A673 (cell line): ENCODE data around the gene OR4F15. TPM values are rescaled to one million over a fixed set of nuclear protein-coding genes. Genes with fewer than 3 reads are reported as not detected.
"Not testable (repeated sequence)": the region's sequence is repeated elsewhere in the genome, so short reads cannot be mapped to it uniquely, and the experiment has no call there.

Source experiments
- Bru-seq: library from RNA; stranded (reverse); fragments of 400-500 nt; gene quantifications from one replicate; lab custom pipeline; 2021; lab: Mats Ljungman, UMichigan
- BruChase-seq, 2 experiments: library from RNA; stranded (reverse); fragments of 400-500 nt; gene quantifications; one replicate each; lab custom pipeline; 2021; lab: Mats Ljungman, UMichigan
- BruUV-seq: library from RNA; stranded (reverse); fragments of 400-500 nt; replicated peaks from 2 replicates; lab custom pipeline; 2021; lab: Mats Ljungman, UMichigan
- CTCF ChIA-PET: fragments of 300-600 bp; sonication (Branson Sonifier 250); formaldehyde crosslinking; loops from one replicate; lab custom pipeline; 2022; ENCODE audit warnings: antibody characterized with exemption; lab: Charles Lee
- POLR2A ChIA-PET: fragments of 300-600 bp; sonication (Branson Sonifier 250); formaldehyde crosslinking; loops from one replicate; lab custom pipeline; 2022; ENCODE audit warnings: antibody characterized with exemption; ENCODE audit not compliant: low non-redundant PET; lab: Charles Lee
- DNase-seq: peaks from one replicate; pipeline ENCODE4 v3.0.0-alpha.2; 2015; ENCODE audit warnings: low spot score
- H3K27ac ChIP-seq: fragments of 200-600 bp; sonication (generic); 2 replicates; pipeline ENCODE4 v1.5.1; 2016; ENCODE audit warnings: mixed run types, low read depth, mild to moderate bottlenecking, mixed read lengths, antibody characterized with exemption, low read length; ENCODE audit not compliant: poor library complexity, severe bottlenecking
- H3K27me3 ChIP-seq: fragments of 200-600 bp; sonication (generic); replicated peaks from 2 replicates; pipeline ENCODE4 v1.6.1; 2017; ENCODE audit warnings: mixed run types, low read depth, mild to moderate bottlenecking, mixed read lengths, antibody characterized with exemption, low read length; ENCODE audit not compliant: insufficient read depth, poor library complexity
- H3K36me3 ChIP-seq: fragments of 200-600 bp; sonication (generic); 2 replicates; pipeline ENCODE4 v1.6.1; 2016; ENCODE audit warnings: mixed run types, mild to moderate bottlenecking, mixed read lengths, antibody characterized with exemption, low read length; ENCODE audit not compliant: insufficient read depth, poor library complexity, severe bottlenecking
- H3K4me1 ChIP-seq: fragments of 200-600 bp; sonication (generic); 2 replicates; pipeline ENCODE4 v1.6.1; 2017; ENCODE audit warnings: mixed run types, mild to moderate bottlenecking, mixed read lengths, antibody characterized with exemption, low read length; ENCODE audit not compliant: insufficient read depth, poor library complexity, severe bottlenecking
- H3K4me3 ChIP-seq: fragments of 200-600 bp; sonication (generic); 2 replicates; pipeline ENCODE4 v1.5.1; 2016; ENCODE audit warnings: low read depth, mixed run types, mild to moderate bottlenecking, mixed read lengths, low read length; ENCODE audit not compliant: poor library complexity, severe bottlenecking
- H3K9me3 ChIP-seq: fragments of 200-600 bp; sonication (generic); 2 replicates; pipeline ENCODE4 v1.6.1; 2016; ENCODE audit warnings: mixed run types, low read depth, mild to moderate bottlenecking, mixed read lengths, antibody characterized with exemption, low read length; ENCODE audit not compliant: poor library complexity, severe bottlenecking
- EZH2 ChIP-seq: fragments of 200-600 bp; sonication (generic); IDR thresholded peaks from 2 replicates; pipeline ENCODE4 v1.6.1; 2017; ENCODE audit warnings: borderline replicate concordance, low read depth, mild to moderate bottlenecking, mixed read lengths, antibody characterized with exemption, low read length; ENCODE audit not compliant: poor library complexity, severe bottlenecking
- intact Hi-C: fragments of 100-400 bp; cut with micrococcal nuclease; formaldehyde crosslinking; loops from one replicate; pipeline ENCODE4 v1.10.0; 2022; ENCODE audit not compliant: unreplicated experiment
- long read RNA-seq: library from polyadenylated mRNA; stranded (forward); transcript quantifications from one replicate; pipeline ENCODE4 v2.0.0, GENCODE V29; 2022
- total RNA-seq: library from RNA; stranded (reverse); gene quantifications from 2 replicates; pipeline ENCODE4 v1.2.3, GENCODE V29; 2021
- TF ChIP-seq, protein P1 (sequence below): fragments of 300-800, 200-600 bp; sonication (generic); conservative IDR thresholded peaks from 2 replicates; pipeline ENCODE4 v1.5.1; 2017; ENCODE audit warnings: low read depth, mild to moderate bottlenecking, antibody characterized with exemption, low read length, moderate library complexity, mixed read lengths

Gene OR4F15
- total RNA-seq (not detected in 2 replicates), Bru-seq, nascent RNA (percentile 26 among the genes with signal in this experiment), BruChase-seq, experiment 1, labeled RNA remaining after a 2-hour chase (percentile 33 among the genes with signal in this experiment), BruChase-seq, experiment 2, labeled RNA remaining after a 6-hour chase (percentile 25 among the genes with signal in this experiment)
- long read RNA-seq = 0 reads

DNA sequence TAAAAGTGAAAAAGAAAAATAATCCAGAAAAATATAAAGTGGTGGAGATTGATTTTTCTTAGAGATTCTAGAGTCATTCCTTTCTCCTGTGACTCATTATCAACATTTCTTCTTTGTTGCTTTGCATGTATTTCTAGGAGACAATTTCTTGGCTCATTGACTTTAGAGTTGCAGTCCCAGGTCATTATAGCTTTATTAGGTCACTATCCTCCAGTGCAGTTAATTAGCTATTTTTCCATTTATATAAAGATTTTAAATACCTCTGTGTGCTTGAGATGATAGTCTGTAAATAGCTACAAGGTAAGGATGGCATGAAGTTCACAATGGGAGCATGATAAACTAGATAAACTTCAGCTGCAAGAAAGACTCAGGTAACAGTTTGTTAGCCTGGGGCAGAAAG lies at the start of gene OR4F15:
OR4F15 (plus strand) TSS at position 301 of the 400 bp plus-strand sequence. CDS start 5,985 bp downstream, outside the sequence.
- TF ChIP-seq, protein P1, sequence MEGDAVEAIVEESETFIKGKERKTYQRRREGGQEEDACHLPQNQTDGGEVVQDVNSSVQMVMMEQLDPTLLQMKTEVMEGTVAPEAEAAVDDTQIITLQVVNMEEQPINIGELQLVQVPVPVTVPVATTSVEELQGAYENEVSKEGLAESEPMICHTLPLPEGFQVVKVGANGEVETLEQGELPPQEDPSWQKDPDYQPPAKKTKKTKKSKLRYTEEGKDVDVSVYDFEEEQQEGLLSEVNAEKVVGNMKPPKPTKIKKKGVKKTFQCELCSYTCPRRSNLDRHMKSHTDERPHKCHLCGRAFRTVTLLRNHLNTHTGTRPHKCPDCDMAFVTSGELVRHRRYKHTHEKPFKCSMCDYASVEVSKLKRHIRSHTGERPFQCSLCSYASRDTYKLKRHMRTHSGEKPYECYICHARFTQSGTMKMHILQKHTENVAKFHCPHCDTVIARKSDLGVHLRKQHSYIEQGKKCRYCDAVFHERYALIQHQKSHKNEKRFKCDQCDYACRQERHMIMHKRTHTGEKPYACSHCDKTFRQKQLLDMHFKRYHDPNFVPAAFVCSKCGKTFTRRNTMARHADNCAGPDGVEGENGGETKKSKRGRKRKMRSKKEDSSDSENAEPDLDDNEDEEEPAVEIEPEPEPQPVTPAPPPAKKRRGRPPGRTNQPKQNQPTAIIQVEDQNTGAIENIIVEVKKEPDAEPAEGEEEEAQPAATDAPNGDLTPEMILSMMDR = no peak
- no peak for TF ChIP-seq EZH2
- no TSS peak for BruUV-seq

DNA sequence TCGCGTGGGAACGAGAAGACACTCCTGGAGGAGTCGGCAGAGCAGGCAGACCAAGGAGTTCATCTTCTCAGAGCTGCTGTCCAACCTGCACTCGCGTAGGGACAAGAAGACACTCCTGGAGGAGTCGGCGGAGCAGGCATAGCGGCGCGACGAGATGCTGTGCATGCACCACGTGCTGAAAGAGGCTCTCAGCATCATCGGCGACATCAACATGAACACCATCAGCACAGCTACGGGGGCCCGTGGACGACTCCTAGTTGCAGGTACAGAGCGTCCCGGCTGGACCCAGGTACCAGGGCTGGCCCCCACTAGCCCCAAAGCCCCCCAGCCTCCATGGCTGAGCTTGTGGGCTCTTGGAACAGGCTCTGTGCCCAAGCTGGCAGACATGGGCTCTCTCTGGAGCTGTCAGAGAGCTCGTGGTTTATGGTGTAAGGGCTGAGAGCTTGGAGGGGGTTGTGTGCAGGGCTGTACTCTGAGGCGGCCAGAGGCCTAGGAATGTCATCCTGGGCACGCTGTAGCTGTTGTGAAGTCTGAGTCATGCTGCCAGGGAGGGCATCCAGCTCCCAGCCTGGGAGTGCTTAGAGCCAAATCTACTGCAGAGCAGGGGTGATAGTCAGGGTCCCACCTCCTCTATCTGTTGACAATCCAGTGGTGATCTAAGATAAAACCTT lies 47.2 kb upstream of the OR4F15 start:
- POLR2A ChIA-PET, BruUV-seq, DNase-seq, intact Hi-C loops, H3K4me1 ChIP-seq, H3K4me3 ChIP-seq, H3K27ac ChIP-seq, H3K36me3 ChIP-seq, H3K27me3 ChIP-seq, H3K9me3 ChIP-seq, CTCF ChIA-PET: not testable (repeated sequence)

More for the DNA sequence above, at the start of gene OR4F15:
- Histone ChIP-seq H3K4me3 (no peak within 1 kb of the TSS), H3K27ac (no peak within 1 kb of the TSS), H3K4me1 (no peaks in the 10 kb centered on the region), H3K27me3 (peaks cover 36% of the 10 kb centered on the region), H3K36me3 (no peaks in the 10 kb centered on the region), H3K9me3 (no peaks in the 10 kb centered on the region)
- CTCF ChIA-PET = no interaction called here
- DNase-seq = no peak
- POLR2A ChIA-PET = no interaction called here
- intact Hi-C loops = no loop called here

GRCh38 chr15:101765340-101765671 lies 46.7 kb upstream of the OR4F15 start:
- H3K36me3 ChIP-seq, H3K9me3 ChIP-seq, H3K27ac ChIP-seq, POLR2A ChIA-PET, DNase-seq, H3K27me3 ChIP-seq, H3K4me1 ChIP-seq, CTCF ChIA-PET, BruUV-seq, intact Hi-C loops, H3K4me3 ChIP-seq: not testable (repeated sequence)

- no peak overlapping the region for H3K27ac ChIP-seq
- no peak for DNase-seq
Measured at GRCh38 chr15:101765772-101766456, 46.1 kb upstream of the OR4F15 start.

DNA sequence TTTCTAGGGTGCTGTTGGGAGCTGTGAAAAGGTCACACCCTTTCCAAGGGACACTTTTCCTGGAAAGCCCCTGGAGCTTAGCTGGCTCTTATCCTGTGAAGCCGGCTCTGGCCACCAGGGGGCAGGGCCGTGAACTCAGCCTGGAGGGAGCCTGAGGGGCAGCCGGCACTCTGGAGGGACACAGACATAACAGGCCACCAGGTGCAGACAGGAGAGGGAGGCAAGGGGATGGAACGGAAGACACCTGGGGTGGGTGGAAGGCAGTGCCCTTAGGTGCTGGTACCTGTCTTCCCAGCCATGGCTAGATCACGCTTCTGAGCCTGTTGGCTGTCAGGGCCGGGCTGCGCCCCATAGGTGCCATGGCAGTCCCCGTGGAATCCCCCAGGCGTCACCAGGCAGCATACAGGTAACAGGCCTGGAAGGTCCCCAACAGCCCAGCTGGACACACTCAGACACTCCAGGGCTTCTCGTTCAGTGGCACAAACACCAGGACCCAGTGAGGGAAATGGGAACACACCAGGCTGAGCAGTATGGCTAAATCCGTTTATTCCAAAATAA lies 44.8 kb upstream of the OR4F15 start:
- H3K27me3 ChIP-seq, DNase-seq, H3K4me1 ChIP-seq, H3K9me3 ChIP-seq, CTCF ChIA-PET, BruUV-seq, POLR2A ChIA-PET, intact Hi-C loops, H3K27ac ChIP-seq, H3K4me3 ChIP-seq, H3K36me3 ChIP-seq: not testable (repeated sequence)

More at GRCh38 chr15:101765772-101766456, 46.1 kb upstream of the OR4F15 start:
- H3K27me3 ChIP-seq = no peaks in the 10 kb centered on the region
- POLR2A ChIA-PET = no interaction called here
- H3K9me3 ChIP-seq = no peaks in the 10 kb centered on the region
- no TSS peak for BruUV-seq
- H3K4me1 ChIP-seq = no peaks in the 10 kb centered on the region
- TF ChIP-seq, protein P1 = no peak
- no peak for TF ChIP-seq EZH2
- H3K4me3 ChIP-seq = no peak overlapping the region
- no peaks in the 10 kb centered on the region for H3K36me3 ChIP-seq
- intact Hi-C loops = no loop called here
- CTCF ChIA-PET = interaction anchor here (1.2 kb wide), 1 partner anchor 1968 kb away, joined by 7 read pairs; no protein-coding TSS in a partner anchor
